Colonic mucosa (tissue), 4 donors: ENCODE measurements around the gene SMCO2. TPM values are rescaled to one million over a fixed set of nuclear protein-coding genes. Genes with fewer than 3 reads are reported as not detected.

Source experiments
- DNase-seq: peaks from one replicate; pipeline ENCODE4 v3.0.0-alpha.2; 2020
- H3K27ac ChIP-seq: fragments of 200-600 bp; one replicate; pipeline ENCODE4 v1.8.0; 2021
- H3K27me3 ChIP-seq: fragments of 200-600 bp; one replicate; pipeline ENCODE4 v1.8.0; 2021
- H3K36me3 ChIP-seq: fragments of 200-600 bp; one replicate; pipeline ENCODE4 v1.8.0; 2021
- H3K4me1 ChIP-seq: fragments of 200-600 bp; one replicate; pipeline ENCODE4 v1.8.0; 2021; ENCODE audit warnings: mild to moderate bottlenecking
- H3K4me3 ChIP-seq: fragments of 200-600 bp; one replicate; pipeline ENCODE4 v1.8.0; 2021
- H3K9ac ChIP-seq, 2 donors: one replicate each; pipeline ENCODE4 v1.7.0; 2013; ENCODE audit warnings: control low read depth in 2 of 2, low read depth in 2 of 2, low read length in 2 of 2
- H3K9me3 ChIP-seq: fragments of 200-600 bp; one replicate; pipeline ENCODE4 v1.8.0; 2021
- intact Hi-C: fragments of 100-400 bp; cut with DNase I; formaldehyde crosslinking; loops from one replicate; pipeline ENCODE4 v1.14.1; 2022
- total RNA-seq, 2 donors: library from RNA; stranded (reverse); fragmentation: NEBNext Ultra II Directional in 1 of 2; extraction: Animal tissue kit (Norgen Biotek cat#: 25700) in 1 of 2; gene quantifications; one replicate each; pipeline ENCODE4 v1.2.1, GENCODE V29; 2021
- TF ChIP-seq, protein P1 (sequence below): fragments of 200-600 bp; IDR thresholded peaks from one replicate; pipeline ENCODE4 v1.8.0; 2022; ENCODE audit warnings: antibody characterized with exemption, mild to moderate bottlenecking
- donor health status: healthy.
- donor health status: DM: no; HTN: no; CAD: no.
- donor health status: DM: no; HTN: no; CAD: no.

SMCO2 gene
- total RNA-seq, 2 donors from 2014 or later, result 0.21 TPM; not detected in 1

- Histone ChIP-seq H3K36me3 (no peaks in the 10 kb centered on the region), H3K4me1 (no peaks in the 10 kb centered on the region), H3K9ac (no peak overlapping the region), H3K27ac (no peak overlapping the region), H3K4me3 (no peak overlapping the region), H3K9me3 (no peaks in the 10 kb centered on the region), H3K27me3 (no peaks in the 10 kb centered on the region)
- DNase-seq, result no peak
- TF ChIP-seq, protein P1, sequence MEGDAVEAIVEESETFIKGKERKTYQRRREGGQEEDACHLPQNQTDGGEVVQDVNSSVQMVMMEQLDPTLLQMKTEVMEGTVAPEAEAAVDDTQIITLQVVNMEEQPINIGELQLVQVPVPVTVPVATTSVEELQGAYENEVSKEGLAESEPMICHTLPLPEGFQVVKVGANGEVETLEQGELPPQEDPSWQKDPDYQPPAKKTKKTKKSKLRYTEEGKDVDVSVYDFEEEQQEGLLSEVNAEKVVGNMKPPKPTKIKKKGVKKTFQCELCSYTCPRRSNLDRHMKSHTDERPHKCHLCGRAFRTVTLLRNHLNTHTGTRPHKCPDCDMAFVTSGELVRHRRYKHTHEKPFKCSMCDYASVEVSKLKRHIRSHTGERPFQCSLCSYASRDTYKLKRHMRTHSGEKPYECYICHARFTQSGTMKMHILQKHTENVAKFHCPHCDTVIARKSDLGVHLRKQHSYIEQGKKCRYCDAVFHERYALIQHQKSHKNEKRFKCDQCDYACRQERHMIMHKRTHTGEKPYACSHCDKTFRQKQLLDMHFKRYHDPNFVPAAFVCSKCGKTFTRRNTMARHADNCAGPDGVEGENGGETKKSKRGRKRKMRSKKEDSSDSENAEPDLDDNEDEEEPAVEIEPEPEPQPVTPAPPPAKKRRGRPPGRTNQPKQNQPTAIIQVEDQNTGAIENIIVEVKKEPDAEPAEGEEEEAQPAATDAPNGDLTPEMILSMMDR, result no peak
- intact Hi-C loops, result no loop called here
These were observed 83.8 kb downstream of the SMCO2 start for GRCh38 chr12:27530157-27530922.

DNA sequence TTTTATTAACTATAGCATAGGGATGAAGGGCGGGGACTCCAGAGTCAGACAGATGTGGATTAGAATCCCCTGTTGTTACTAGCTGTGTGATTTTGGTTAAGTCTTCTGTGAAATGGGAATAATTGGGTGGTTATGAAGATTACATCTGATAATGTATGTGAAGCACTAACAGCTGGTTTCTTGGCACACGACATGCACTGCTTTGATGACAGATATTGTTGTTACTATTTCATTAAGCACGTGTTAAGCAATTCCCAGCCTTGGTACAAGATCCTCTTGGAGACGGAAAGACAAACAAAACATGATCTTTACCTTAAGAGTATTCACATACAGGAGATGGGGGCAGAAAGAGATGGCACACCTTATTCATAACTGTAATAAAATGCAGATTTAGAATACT lies 85.4 kb downstream of the SMCO2 start:
- Histone ChIP-seq H3K27ac (no peak overlapping the region), H3K9ac (no peak overlapping the region), H3K27me3 (no peaks in the 10 kb centered on the region), H3K4me3 (no peak overlapping the region), H3K9me3 (no peaks in the 10 kb centered on the region), H3K36me3 (no peaks in the 10 kb centered on the region), H3K4me1 (no peaks in the 10 kb centered on the region)
- intact Hi-C loops, result no loop called here
- TF ChIP-seq, protein P1, result no peak
- no peak for DNase-seq

DNA sequence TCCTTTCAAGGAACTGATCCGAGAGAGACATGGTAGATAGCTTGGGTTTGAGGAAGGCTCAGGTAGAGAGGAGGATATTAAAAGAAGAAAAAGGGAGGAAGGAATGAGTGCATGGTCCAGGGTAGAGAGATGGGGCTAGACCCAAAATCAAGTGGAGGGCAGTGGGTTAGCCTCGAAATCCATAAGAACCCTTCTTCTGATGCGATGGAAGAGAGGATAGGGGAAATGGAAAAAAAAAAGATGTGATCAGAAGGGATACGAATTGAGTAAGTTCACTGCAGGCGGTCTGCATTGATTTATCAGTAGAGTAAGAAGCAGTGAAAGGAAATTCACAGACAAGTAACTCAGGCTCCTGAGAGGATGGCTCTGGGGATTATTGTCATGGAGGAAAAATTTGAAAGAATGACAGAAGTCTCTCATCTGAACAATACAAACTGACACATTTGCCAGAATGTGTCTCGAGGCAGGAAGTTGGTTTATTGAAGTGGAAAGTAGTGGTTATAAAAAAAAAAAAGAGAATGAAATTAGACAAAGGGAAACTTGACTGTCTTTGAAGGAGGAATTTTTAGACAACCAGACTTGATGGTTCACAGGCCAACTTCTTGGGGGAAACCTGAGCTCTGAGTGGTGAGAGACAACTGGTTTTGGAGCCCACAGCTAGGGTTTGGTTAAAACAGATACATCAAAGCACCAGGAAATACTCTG lies 87.7 kb downstream of the SMCO2 start:
- no peak overlapping the region for H3K4me3 ChIP-seq
- H3K4me1 ChIP-seq, result peaks cover 4% of the 10 kb centered on the region
- intact Hi-C loops, result no loop called here
- no peaks in the 10 kb centered on the region for H3K36me3 ChIP-seq
- H3K9ac ChIP-seq, result no peak overlapping the region
- no peaks in the 10 kb centered on the region for H3K9me3 ChIP-seq
- TF ChIP-seq, protein P1, result no peak
- H3K27me3 ChIP-seq, result no peaks in the 10 kb centered on the region
- no peak overlapping the region for H3K27ac ChIP-seq
- no peak for DNase-seq

GRCh38 chr12:27534765-27535161 lies 88.2 kb downstream of the SMCO2 start:
- intact Hi-C loops, result no loop called here
- Histone ChIP-seq H3K36me3 (no peaks in the 10 kb centered on the region), H3K27me3 (no peaks in the 10 kb centered on the region), H3K9me3 (no peaks in the 10 kb centered on the region), H3K4me3 (no peak overlapping the region), H3K9ac (no peak overlapping the region), H3K4me1 (peaks cover 4% of the 10 kb centered on the region), H3K27ac (no peak overlapping the region)
- no peak for DNase-seq
- TF ChIP-seq, protein P1, result no peak

- TF ChIP-seq, protein P1, result no peak
- H3K9ac ChIP-seq, result no peak overlapping the region
- H3K27me3 ChIP-seq, result no peaks in the 10 kb centered on the region
- no peak overlapping the region for H3K27ac ChIP-seq
- H3K9me3 ChIP-seq, result no peaks in the 10 kb centered on the region
- H3K36me3 ChIP-seq, result no peaks in the 10 kb centered on the region
- intact Hi-C loops, result no loop called here
- no peak overlapping the region for H3K4me3 ChIP-seq
- H3K4me1 ChIP-seq, result peaks cover 4% of the 10 kb centered on the region
- no peak for DNase-seq
These were observed 88.8 kb downstream of the SMCO2 start for GRCh38 chr12:27535318-27535717.
